Measurements from ENCODE around the gene PRR18.

The PRR18 gene

GRCh38 chr6:166274163-166274562 is 34.0 kb downstream of the PRR18 start:
- no peak for DNase-seq

GRCh38 chr6:166271376-166271765 is 36.8 kb downstream of the PRR18 start:
- no peak for DNase-seq

- no peak for DNase-seq
These were observed 37.4 kb downstream of the PRR18 start for GRCh38 chr6:166270706-166271375.

- DNase-seq = no peak
These were observed 38.7 kb downstream of the PRR18 start for GRCh38 chr6:166269301-166270039.

- no peak for DNase-seq
These were observed 39.8 kb downstream of the PRR18 start for GRCh38 chr6:166268431-166268830.

GRCh38 chr6:166267526-166267925 is 40.7 kb downstream of the PRR18 start:
- DNase-seq = no peak

- DNase-seq = no peak
These were observed 41.9 kb downstream of the PRR18 start for GRCh38 chr6:166266336-166266735.

GRCh38 chr6:166262743-166263515 is 45.3 kb downstream of the PRR18 start:
- no peak for DNase-seq

GRCh38 chr6:166259296-166259977 is 48.8 kb downstream of the PRR18 start:
- no peak for DNase-seq

- DNase-seq = no peak
These were observed 49.3 kb downstream of the PRR18 start for GRCh38 chr6:166258854-166259276.

- no peak for DNase-seq
These were observed 50.3 kb downstream of the PRR18 start for GRCh38 chr6:166257911-166258318.
